ENCODE results near the gene GBE1.
"Not testable (repeated sequence)": the region's sequence is repeated elsewhere in the genome, so short reads cannot be mapped to it uniquely, and the experiment has no call there.

GBE1 gene

GRCh38 chr3:81752604-81753003 lies 8.8 kb downstream of the GBE1 start:
- DNase-seq: no peak

- DNase-seq: no peak
Measured at GRCh38 chr3:81749265-81749664, 12.2 kb downstream of the GBE1 start.

- not testable (repeated sequence) for DNase-seq
Measured at GRCh38 chr3:81747280-81747679, 14.2 kb downstream of the GBE1 start.

GRCh38 chr3:81744366-81744765 lies 17.1 kb downstream of the GBE1 start:
- DNase-seq: no peak

- DNase-seq: no peak
Measured at GRCh38 chr3:81743096-81744025, 18.1 kb downstream of the GBE1 start.

- DNase-seq: no peak
Measured at GRCh38 chr3:81742581-81742980, 18.9 kb downstream of the GBE1 start.

GRCh38 chr3:81741216-81741615 lies 20.2 kb downstream of the GBE1 start:
- DNase-seq: no peak

- no peak for DNase-seq
Measured at GRCh38 chr3:81740731-81741130, 20.7 kb downstream of the GBE1 start.

- no peak for DNase-seq
Measured at GRCh38 chr3:81735334-81735733, 26.1 kb downstream of the GBE1 start.

- no peak for DNase-seq
Measured at GRCh38 chr3:81734742-81735141, 26.7 kb downstream of the GBE1 start.

- DNase-seq: no peak
Measured at GRCh38 chr3:81732642-81733041, 28.8 kb downstream of the GBE1 start.

- DNase-seq: no peak
Measured at GRCh38 chr3:81728766-81729544, 32.5 kb downstream of the GBE1 start.

- DNase-seq: no peak
Measured at GRCh38 chr3:81726735-81727134, 34.7 kb downstream of the GBE1 start.

GRCh38 chr3:81726132-81726531 lies 35.3 kb downstream of the GBE1 start:
- DNase-seq: no peak

- no peak for DNase-seq
Measured at GRCh38 chr3:81723732-81724313, 37.6 kb downstream of the GBE1 start.

- DNase-seq: no peak
Measured at GRCh38 chr3:81718311-81718710, 43.1 kb downstream of the GBE1 start.

GRCh38 chr3:81716870-81717509 lies 44.5 kb downstream of the GBE1 start:
- DNase-seq: no peak

- DNase-seq: no peak
Measured at GRCh38 chr3:81713031-81713430, 48.4 kb downstream of the GBE1 start.

- no peak for DNase-seq
Measured at GRCh38 chr3:81709606-81710005, 51.8 kb downstream of the GBE1 start.

- DNase-seq: no peak
Measured at GRCh38 chr3:81707996-81708395, 53.4 kb downstream of the GBE1 start.

- no peak for DNase-seq
Measured at GRCh38 chr3:81702126-81702525, 59.3 kb downstream of the GBE1 start.

GRCh38 chr3:81699536-81700320 lies 61.7 kb downstream of the GBE1 start:
- DNase-seq: no peak
